Muscle layer of colon (tissue), 2 donors: ENCODE measurements around the gene RNLS.

ENCODE experiments used
- H3K27ac ChIP-seq: one replicate; pipeline ENCODE4 v1.7.0; 2013; ENCODE audit warnings: low read depth, mild to moderate bottlenecking, low read length, moderate library complexity
- H3K27me3 ChIP-seq, 2 donors: one replicate each; pipeline ENCODE4 v1.7.0; 2013; ENCODE audit warnings: low read length in 2 of 2, mild to moderate bottlenecking in 2 of 2; ENCODE audit not compliant: insufficient read depth in 2 of 2, control insufficient read depth in 1 of 2
- H3K36me3 ChIP-seq: one replicate; pipeline ENCODE4 v1.7.0; 2013; ENCODE audit warnings: mild to moderate bottlenecking, low read length; ENCODE audit not compliant: insufficient read depth
- H3K4me1 ChIP-seq: one replicate; pipeline ENCODE4 v1.7.0; 2013; ENCODE audit warnings: mild to moderate bottlenecking, low read length; ENCODE audit not compliant: insufficient read depth
- H3K4me3 ChIP-seq, 2 donors: one replicate each; pipeline ENCODE4 v1.7.0; 2013; ENCODE audit warnings: low read length in 2 of 2, low read depth in 1 of 2, mild to moderate bottlenecking in 1 of 2, moderate library complexity in 1 of 2
- H3K9ac ChIP-seq: one replicate; pipeline ENCODE4 v1.7.0; 2013; ENCODE audit warnings: low read length
- H3K9me3 ChIP-seq: one replicate; pipeline ENCODE4 v1.7.0; 2013; ENCODE audit warnings: mild to moderate bottlenecking, low read length
- donor health status: abdominal sarcoma.
- donor health status: Adenocarcinoma of cecum.

Gene RNLS

GRCh38 chr10:88399240-88399639 lies 183.9 kb downstream of the RNLS start:
- no peaks in the 10 kb centered on the region for H3K36me3 ChIP-seq
- no peak overlapping the region for H3K9ac ChIP-seq
- H3K4me1 ChIP-seq, result no peaks in the 10 kb centered on the region
- H3K4me3 ChIP-seq, result no peak overlapping the region
- no peak overlapping the region for H3K27ac ChIP-seq
- H3K9me3 ChIP-seq, result peaks cover 10% of the 10 kb centered on the region
- no peaks in the 10 kb centered on the region for H3K27me3 ChIP-seq

GRCh38 chr10:88395677-88396076 lies 187.4 kb downstream of the RNLS start:
- Histone ChIP-seq H3K4me3 (no peak overlapping the region), H3K9me3 (peaks cover 10% of the 10 kb centered on the region), H3K4me1 (no peaks in the 10 kb centered on the region), H3K36me3 (no peaks in the 10 kb centered on the region), H3K27ac (no peak overlapping the region), H3K9ac (no peak overlapping the region), H3K27me3 (no peaks in the 10 kb centered on the region)

GRCh38 chr10:88392222-88392621 lies 190.9 kb downstream of the RNLS start:
- Histone ChIP-seq H3K4me1 (no peaks in the 10 kb centered on the region), H3K36me3 (no peaks in the 10 kb centered on the region), H3K9me3 (no peaks in the 10 kb centered on the region), H3K9ac (no peak overlapping the region), H3K4me3 (no peak overlapping the region), H3K27me3 (no peaks in the 10 kb centered on the region), H3K27ac (no peak overlapping the region)

GRCh38 chr10:88390041-88390440 lies 193.1 kb downstream of the RNLS start:
- no peak overlapping the region for H3K9ac ChIP-seq
- H3K4me1 ChIP-seq, result peaks cover 13% of the 10 kb centered on the region
- H3K27ac ChIP-seq, result no peak overlapping the region
- no peaks in the 10 kb centered on the region for H3K36me3 ChIP-seq
- H3K9me3 ChIP-seq, result no peaks in the 10 kb centered on the region
- no peaks in the 10 kb centered on the region for H3K27me3 ChIP-seq
- H3K4me3 ChIP-seq, result no peak overlapping the region

DNA sequence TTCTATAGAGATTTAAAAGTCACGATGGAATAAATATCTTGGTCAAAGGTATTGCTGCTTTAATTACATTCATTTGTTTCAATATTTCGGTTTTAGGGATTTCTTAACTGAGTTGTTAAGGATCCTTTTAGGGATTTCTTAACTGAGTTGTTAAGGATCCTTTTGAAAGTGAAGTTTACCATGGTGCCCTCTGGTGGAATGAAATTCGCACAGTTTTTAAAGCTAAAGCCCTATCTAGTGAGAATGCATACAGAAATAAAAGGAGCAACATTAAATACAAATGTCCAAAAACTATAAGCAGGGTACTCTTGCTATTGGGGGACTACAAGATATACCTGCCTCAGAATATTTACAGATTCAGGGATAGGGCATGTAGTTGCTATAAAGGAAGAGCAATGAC lies 193.7 kb downstream of the RNLS start:
- Histone ChIP-seq H3K27me3 (no peaks in the 10 kb centered on the region), H3K27ac (no peak overlapping the region), H3K9ac (no peak overlapping the region), H3K36me3 (no peaks in the 10 kb centered on the region), H3K4me1 (peaks cover 13% of the 10 kb centered on the region), H3K9me3 (no peaks in the 10 kb centered on the region), H3K4me3 (no peak overlapping the region)

- no peaks in the 10 kb centered on the region for H3K36me3 ChIP-seq
- H3K9ac ChIP-seq, result no peak overlapping the region
- H3K27me3 ChIP-seq, result no peaks in the 10 kb centered on the region
- H3K27ac ChIP-seq, result no peak overlapping the region
- no peaks in the 10 kb centered on the region for H3K9me3 ChIP-seq
- no peak overlapping the region for H3K4me3 ChIP-seq
- peaks cover 13% of the 10 kb centered on the region for H3K4me1 ChIP-seq
These were observed 194.8 kb downstream of the RNLS start for GRCh38 chr10:88388324-88388723.

DNA sequence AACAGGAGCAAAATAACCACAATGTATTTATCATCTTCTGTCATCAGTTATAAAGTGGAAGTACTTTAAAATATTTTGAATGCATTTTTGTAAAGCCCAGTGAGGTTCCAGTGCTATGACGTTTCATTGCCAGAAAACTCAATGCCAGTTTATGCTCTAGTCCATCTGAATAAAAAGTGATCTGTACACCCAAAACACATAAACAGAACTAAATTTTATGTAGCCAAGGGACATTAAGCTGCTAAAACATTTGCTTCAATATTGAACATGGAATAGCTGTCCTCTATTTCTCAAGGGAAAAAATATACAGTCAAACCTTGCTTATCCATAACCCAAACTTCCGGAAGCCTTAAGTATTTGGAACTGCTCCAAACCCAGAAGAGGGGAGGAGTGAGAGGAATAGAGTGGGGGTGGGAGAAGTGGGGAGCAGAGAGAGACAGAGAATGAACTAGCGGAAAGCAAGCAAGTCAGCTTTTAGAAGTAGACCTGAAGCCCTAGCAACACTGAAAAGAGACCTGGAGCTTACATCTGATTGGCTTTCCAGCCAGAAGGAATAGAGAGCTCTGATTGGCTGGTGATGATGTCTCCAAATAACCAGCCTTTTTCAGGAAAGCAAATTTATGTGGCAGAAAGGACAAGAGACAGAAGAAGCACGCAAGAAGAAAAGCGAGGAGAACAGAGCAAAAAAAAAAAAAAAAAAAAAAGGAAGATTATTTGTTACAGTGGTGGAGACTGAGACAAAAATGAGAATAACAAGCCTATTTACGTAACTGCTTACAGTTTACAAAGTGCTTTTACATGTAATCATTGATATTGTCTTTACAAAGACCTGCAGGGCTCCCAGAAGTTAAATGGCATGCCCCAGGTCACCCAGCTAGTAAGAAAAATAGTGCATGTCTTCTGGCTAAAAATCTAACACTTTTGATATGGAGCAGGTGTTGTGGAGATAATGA lies 196.0 kb downstream of the RNLS start:
- H3K9me3 ChIP-seq, result no peaks in the 10 kb centered on the region
- H3K36me3 ChIP-seq, result no peaks in the 10 kb centered on the region
- no peak overlapping the region for H3K27ac ChIP-seq
- no peaks in the 10 kb centered on the region for H3K27me3 ChIP-seq
- no peak overlapping the region for H3K4me3 ChIP-seq
- H3K4me1 ChIP-seq, result peaks cover 13% of the 10 kb centered on the region
- H3K9ac ChIP-seq, result no peak overlapping the region

DNA sequence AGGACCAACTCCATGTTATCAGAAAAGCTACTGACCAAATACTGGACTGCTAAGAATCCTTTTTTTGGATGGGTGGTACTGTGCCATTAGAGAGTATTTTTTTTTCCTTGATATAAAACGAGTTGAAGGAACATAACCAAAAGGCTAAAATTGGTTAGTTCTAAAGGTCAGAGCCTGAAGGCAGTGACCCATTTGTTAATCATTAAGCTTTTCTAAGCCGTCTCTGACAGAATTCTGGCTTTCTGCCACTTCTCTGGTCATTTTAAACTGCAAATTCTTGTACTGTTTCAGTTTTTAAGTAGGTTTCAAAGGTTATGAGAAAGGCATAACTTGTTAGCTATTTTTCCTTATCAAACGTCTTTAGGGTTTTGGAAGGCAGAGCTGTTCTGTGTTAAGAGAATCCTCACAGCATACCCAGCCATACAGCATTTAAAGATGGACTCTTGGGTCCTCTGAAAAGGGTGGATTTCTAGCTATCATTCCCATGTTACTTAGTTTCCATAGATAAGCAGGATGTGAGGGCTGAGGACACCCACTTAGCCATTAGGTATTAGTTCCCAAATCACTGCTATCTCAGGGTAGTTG lies 196.8 kb downstream of the RNLS start:
- Histone ChIP-seq H3K27ac (no peak overlapping the region), H3K4me3 (no peak overlapping the region), H3K4me1 (peaks cover 13% of the 10 kb centered on the region), H3K36me3 (no peaks in the 10 kb centered on the region), H3K9ac (no peak overlapping the region), H3K27me3 (no peaks in the 10 kb centered on the region), H3K9me3 (no peaks in the 10 kb centered on the region)

- Histone ChIP-seq H3K4me3 (no peak overlapping the region), H3K9ac (no peak overlapping the region), H3K4me1 (peaks cover 13% of the 10 kb centered on the region), H3K27ac (no peak overlapping the region), H3K27me3 (no peaks in the 10 kb centered on the region), H3K36me3 (no peaks in the 10 kb centered on the region), H3K9me3 (no peaks in the 10 kb centered on the region)
These were observed 197.4 kb downstream of the RNLS start for GRCh38 chr10:88385601-88386203.

GRCh38 chr10:88383276-88383675 lies 199.8 kb downstream of the RNLS start:
- H3K27ac ChIP-seq, result no peak overlapping the region
- no peak overlapping the region for H3K4me3 ChIP-seq
- H3K36me3 ChIP-seq, result no peaks in the 10 kb centered on the region
- H3K4me1 ChIP-seq, result peaks cover 13% of the 10 kb centered on the region
- no peaks in the 10 kb centered on the region for H3K9me3 ChIP-seq
- H3K27me3 ChIP-seq, result no peaks in the 10 kb centered on the region
- H3K9ac ChIP-seq, result no peak overlapping the region

GRCh38 chr10:88382699-88383098 lies 200.4 kb downstream of the RNLS start:
- H3K27ac ChIP-seq, result no peak overlapping the region
- H3K9ac ChIP-seq, result no peak overlapping the region
- H3K27me3 ChIP-seq, result no peaks in the 10 kb centered on the region
- no peaks in the 10 kb centered on the region for H3K9me3 ChIP-seq
- H3K4me3 ChIP-seq, result no peak overlapping the region
- no peaks in the 10 kb centered on the region for H3K36me3 ChIP-seq
- H3K4me1 ChIP-seq, result peaks cover 13% of the 10 kb centered on the region
